GM21723 (cell line): ENCODE data around the gene CCDC12.

ENCODE experiments used
- ATAC-seq: cut with Tn5 transposase; IDR thresholded peaks from one replicate; pipeline ENCODE4 v1.9.1; 2021; ENCODE audit warnings: mild to moderate bottlenecking, moderate library complexity; ENCODE audit not compliant: unreplicated experiment

CCDC12 gene

GRCh38 chr3:46880884-46881595, 95.5 kb downstream of the CCDC12 start:
- ATAC-seq, result no peak

DNA sequence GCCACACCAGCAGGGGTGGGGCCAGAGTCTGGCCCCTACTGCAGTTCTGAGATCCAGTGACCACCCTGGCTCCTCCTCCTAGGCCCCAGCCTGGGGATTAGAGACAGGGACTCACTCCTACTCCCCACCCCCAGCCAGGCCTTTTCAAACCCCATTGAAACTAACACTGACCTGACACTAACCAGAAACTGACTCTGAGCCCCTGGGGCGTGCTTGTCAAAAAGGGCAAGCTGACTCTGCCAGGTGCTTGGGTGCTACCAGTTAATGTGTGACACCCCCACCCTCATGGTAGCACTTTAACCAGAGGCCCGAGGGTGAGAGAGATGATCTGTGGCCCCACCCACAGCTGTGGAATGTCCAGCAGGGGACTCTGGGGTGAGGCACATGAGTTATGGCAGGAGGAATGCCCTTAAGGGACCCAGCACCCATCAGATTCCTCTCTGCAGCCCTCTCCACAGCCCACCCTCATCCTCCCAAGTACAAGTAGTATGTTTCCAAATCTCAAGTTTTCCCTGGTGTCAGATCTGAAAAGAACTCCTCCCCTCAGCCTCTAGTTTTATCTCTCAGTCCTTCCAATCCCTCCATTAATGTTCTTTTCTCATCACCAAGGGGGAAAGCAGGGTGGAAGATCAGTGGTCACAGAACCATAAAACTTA, 97.6 kb downstream of the CCDC12 start:
- no peak for ATAC-seq

GRCh38 chr3:46877406-46878125, 99.0 kb downstream of the CCDC12 start, which contains the start of gene PTH1R:
Gene PTH1R (plus strand): TSS chr3:46877721. CDS start chr3:46883560, 5,839 bp downstream.
- ATAC-seq, result no peak

- no peak for ATAC-seq
These were observed 99.9 kb downstream of the CCDC12 start for GRCh38 chr3:46876313-46877300.

- ATAC-seq, result no peak
These were observed 101.0 kb downstream of the CCDC12 start for GRCh38 chr3:46875560-46875959.

DNA sequence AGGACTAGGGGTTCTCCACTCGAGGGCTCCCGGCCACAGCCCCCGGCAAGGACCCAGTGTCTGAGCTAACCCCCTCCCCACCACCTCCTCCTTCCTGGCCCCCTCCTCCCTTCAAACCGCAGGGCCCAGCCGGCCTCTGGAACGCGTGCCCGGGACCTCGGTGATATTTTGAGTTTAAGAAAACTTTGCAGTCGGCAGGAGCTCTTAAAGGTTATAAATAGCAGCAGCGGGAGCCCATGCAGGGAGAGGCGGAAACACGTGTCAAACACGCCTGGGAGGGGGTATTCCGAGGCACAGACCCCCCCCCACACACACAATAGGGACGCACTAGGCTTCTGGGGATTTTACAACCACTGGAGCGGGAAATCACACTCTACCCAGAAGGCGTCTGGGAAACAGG, 102.1 kb downstream of the CCDC12 start:
- ATAC-seq, result no peak

DNA sequence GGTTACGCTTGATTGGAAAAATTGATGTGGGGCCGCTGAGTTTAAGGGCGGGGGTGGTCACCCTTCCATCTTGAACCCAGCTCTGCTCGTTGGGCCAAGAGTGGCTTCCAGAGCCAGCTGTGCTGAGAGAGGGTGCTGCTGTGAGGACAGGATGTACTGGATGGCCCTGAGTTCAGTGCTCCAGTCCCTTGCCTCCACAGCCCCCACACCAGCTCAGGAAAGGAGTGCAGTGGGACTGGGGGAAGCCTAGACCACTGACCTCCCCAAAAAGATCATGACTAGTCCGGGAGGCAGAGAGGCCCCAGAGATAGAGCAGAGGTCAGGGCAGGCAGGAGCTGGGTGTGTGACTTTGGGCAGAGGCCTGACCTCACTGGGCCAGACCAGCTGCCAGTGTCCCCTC, 103.0 kb downstream of the CCDC12 start:
- ATAC-seq, result no peak
